Neural cell (in vitro differentiated cells): ENCODE data around the gene JAKMIP3. TPM values are rescaled to one million over a fixed set of nuclear protein-coding genes. Genes with fewer than 3 reads are reported as not detected.

Experiments used
- H2AFZ ChIP-seq: fragments of 200-600, 300-800 bp; sonication (generic), shearing (Covaris generic); 2 replicates; pipeline ENCODE4 v1.6.0; 2014; ENCODE audit warnings: low read depth, mild to moderate bottlenecking, antibody characterized with exemption, low read length, moderate library complexity
- H3F3A ChIP-seq: fragments of 200-600 bp; shearing (Covaris generic); 2 replicates; pipeline ENCODE4 v1.6.1; 2016; ENCODE audit warnings: mild to moderate bottlenecking, moderate library complexity, mixed read lengths, antibody characterized with exemption, low read length; ENCODE audit not compliant: insufficient read depth, poor library complexity, severe bottlenecking
- H3K27ac ChIP-seq: fragments of 200-600, 300-800 bp; sonication (generic), shearing (Covaris generic); 2 replicates; pipeline ENCODE4 v1.5.1; 2014; ENCODE audit warnings: mild to moderate bottlenecking, low read length, moderate library complexity
- H3K27me3 ChIP-seq: fragments of 300-800, 200-600 bp; sonication (generic), shearing (Covaris generic); 2 replicates; pipeline ENCODE4 v1.6.0; 2014; ENCODE audit warnings: mild to moderate bottlenecking, low read depth, low read length, moderate library complexity; ENCODE audit not compliant: insufficient read depth
- H3K36me3 ChIP-seq: fragments of 300-800, 200-600 bp; sonication (generic), shearing (Covaris generic); 2 replicates; pipeline ENCODE4 v1.5.1; 2014; ENCODE audit warnings: mild to moderate bottlenecking, antibody characterized with exemption, low read length, moderate library complexity; ENCODE audit not compliant: insufficient read depth
- H3K4me2 ChIP-seq: fragments of 300-800, 200-600 bp; sonication (generic), shearing (Covaris generic); 2 replicates; pipeline ENCODE4 v1.6.0; 2014; ENCODE audit warnings: mild to moderate bottlenecking, low read length
- H3K4me3 ChIP-seq: fragments of 300-800, 200-600 bp; sonication (generic), shearing (Covaris generic); 2 replicates; pipeline ENCODE4 v1.5.1; 2014; ENCODE audit warnings: mild to moderate bottlenecking, low read length, moderate library complexity
- H3K79me2 ChIP-seq: fragments of 200-600 bp; shearing (Covaris generic); replicated peaks from 2 replicates; pipeline ENCODE4 v1.6.0; 2014; ENCODE audit warnings: mild to moderate bottlenecking, low read length, moderate library complexity; ENCODE audit not compliant: insufficient read depth
- H3K9ac ChIP-seq: fragments of 300-800, 200-600 bp; sonication (generic), shearing (Covaris generic); 2 replicates; pipeline ENCODE4 v1.6.1; 2016; ENCODE audit warnings: mild to moderate bottlenecking, low read length, mixed read lengths
- H3K9me2 ChIP-seq: fragments of 200-600 bp; shearing (Covaris generic); 2 replicates; pipeline ENCODE4 v1.6.1; 2016; ENCODE audit warnings: mild to moderate bottlenecking, low read length, mixed read lengths; ENCODE audit not compliant: insufficient read depth
- H3K9me3 ChIP-seq: fragments of 200-600, 300-800 bp; sonication (generic), shearing (Covaris generic); 2 replicates; pipeline ENCODE4 v1.6.1; 2016; ENCODE audit warnings: mild to moderate bottlenecking, mixed run types, low read length, moderate library complexity, mixed read lengths
- H4K20me1 ChIP-seq: fragments of 200-600 bp; shearing (Covaris generic); 2 replicates; pipeline ENCODE4 v1.6.1; 2016; ENCODE audit warnings: mild to moderate bottlenecking, mixed run types; ENCODE audit not compliant: insufficient read depth
- EP300 ChIP-seq: fragments of 450-650 bp; conservative IDR thresholded peaks from 2 replicates; pipeline ENCODE4 v1.6.1; 2014; ENCODE audit warnings: antibody characterized with exemption, mild to moderate bottlenecking, moderate library complexity; ENCODE audit not compliant: poor library complexity, severe bottlenecking
- EZH2 ChIP-seq: fragments of 200-600, 300-800 bp; shearing (Covaris generic), sonication (generic); IDR thresholded peaks from 2 replicates; pipeline ENCODE4 v1.6.1; 2014; ENCODE audit warnings: antibody characterized with exemption, low read length, borderline replicate concordance, mild to moderate bottlenecking; ENCODE audit not compliant: insufficient read depth, poor library complexity, severe bottlenecking
- MXI1 ChIP-seq: fragments of 450-650 bp; conservative IDR thresholded peaks from 2 replicates; pipeline ENCODE4 v1.6.1; 2014; ENCODE audit warnings: antibody characterized with exemption, mild to moderate bottlenecking; ENCODE audit not compliant: poor library complexity, severe bottlenecking
- POLR2AphosphoS5 ChIP-seq: IDR thresholded peaks from 2 replicates; pipeline ENCODE4 v1.6.1; 2012
- RAD21 ChIP-seq: fragments of 450-650 bp; conservative IDR thresholded peaks from 2 replicates; pipeline ENCODE4 v1.6.1; 2014; ENCODE audit warnings: antibody characterized with exemption, mild to moderate bottlenecking, moderate library complexity
- SMC3 ChIP-seq: fragments of 450-650 bp; conservative IDR thresholded peaks from 2 replicates; pipeline ENCODE4 v1.6.1; 2014; ENCODE audit warnings: antibody characterized with exemption, mild to moderate bottlenecking, moderate library complexity; ENCODE audit not compliant: poor library complexity
- TAF1 ChIP-seq: IDR thresholded peaks from 2 replicates; pipeline ENCODE4 v1.6.1; 2012; ENCODE audit warnings: low read depth
- polyA plus RNA-seq: library from polyadenylated mRNA; depleted of rRNA; stranded (reverse); fragments of >200 nt; gene quantifications from 2 replicates; pipeline ENCODE4 v1.2.3, GENCODE V29; 2014
- TF ChIP-seq, protein P1 (sequence below): fragments of 450-650 bp; IDR thresholded peaks from 2 replicates; pipeline ENCODE4 v1.5.1; 2014; ENCODE audit warnings: antibody characterized with exemption, mild to moderate bottlenecking, moderate library complexity; ENCODE audit not compliant: poor library complexity, severe bottlenecking
- TF ChIP-seq, protein P2 (sequence below): IDR thresholded peaks from 2 replicates; pipeline ENCODE4 v1.6.1; 2012; ENCODE audit warnings: borderline replicate concordance

Gene JAKMIP3
- polyA plus RNA-seq, 1 donor from 2014 or later: 5.1 TPM

DNA sequence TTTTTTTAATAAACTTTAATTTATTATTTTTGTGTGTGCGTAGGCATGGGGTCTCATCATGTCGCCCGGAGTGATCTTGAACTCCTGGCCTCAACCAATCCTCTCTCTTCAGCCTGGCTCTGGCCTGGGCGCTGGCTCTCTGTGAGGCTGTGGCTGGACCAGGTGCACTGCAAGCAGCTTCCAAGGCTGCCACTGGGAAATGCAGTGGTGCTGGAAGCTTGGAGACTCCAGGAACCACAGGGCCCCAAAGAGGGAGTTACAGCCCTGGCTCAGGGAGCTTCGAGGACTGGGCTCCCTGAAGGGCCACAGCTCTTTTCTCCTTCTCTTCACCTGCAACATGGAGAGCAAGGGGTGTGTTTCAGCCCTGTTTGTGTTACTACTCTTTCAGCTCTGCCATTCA lies 47.3 kb upstream of the JAKMIP3 start:
- H2AFZ ChIP-seq: no peak overlapping the region
- H3K79me2 ChIP-seq: no peaks in the 10 kb centered on the region
- no peak overlapping the region for H3K4me2 ChIP-seq
- TF ChIP-seq EP300: no peak
- no peak for TF ChIP-seq EZH2
- no peak for TF ChIP-seq POLR2AphosphoS5
- no peak for TF ChIP-seq SMC3
- TF ChIP-seq MXI1: no peak
- no peak for TF ChIP-seq RAD21
- TF ChIP-seq TAF1: no peak
- TF ChIP-seq, protein P1, sequence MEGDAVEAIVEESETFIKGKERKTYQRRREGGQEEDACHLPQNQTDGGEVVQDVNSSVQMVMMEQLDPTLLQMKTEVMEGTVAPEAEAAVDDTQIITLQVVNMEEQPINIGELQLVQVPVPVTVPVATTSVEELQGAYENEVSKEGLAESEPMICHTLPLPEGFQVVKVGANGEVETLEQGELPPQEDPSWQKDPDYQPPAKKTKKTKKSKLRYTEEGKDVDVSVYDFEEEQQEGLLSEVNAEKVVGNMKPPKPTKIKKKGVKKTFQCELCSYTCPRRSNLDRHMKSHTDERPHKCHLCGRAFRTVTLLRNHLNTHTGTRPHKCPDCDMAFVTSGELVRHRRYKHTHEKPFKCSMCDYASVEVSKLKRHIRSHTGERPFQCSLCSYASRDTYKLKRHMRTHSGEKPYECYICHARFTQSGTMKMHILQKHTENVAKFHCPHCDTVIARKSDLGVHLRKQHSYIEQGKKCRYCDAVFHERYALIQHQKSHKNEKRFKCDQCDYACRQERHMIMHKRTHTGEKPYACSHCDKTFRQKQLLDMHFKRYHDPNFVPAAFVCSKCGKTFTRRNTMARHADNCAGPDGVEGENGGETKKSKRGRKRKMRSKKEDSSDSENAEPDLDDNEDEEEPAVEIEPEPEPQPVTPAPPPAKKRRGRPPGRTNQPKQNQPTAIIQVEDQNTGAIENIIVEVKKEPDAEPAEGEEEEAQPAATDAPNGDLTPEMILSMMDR: no peak
- TF ChIP-seq, protein P2, sequence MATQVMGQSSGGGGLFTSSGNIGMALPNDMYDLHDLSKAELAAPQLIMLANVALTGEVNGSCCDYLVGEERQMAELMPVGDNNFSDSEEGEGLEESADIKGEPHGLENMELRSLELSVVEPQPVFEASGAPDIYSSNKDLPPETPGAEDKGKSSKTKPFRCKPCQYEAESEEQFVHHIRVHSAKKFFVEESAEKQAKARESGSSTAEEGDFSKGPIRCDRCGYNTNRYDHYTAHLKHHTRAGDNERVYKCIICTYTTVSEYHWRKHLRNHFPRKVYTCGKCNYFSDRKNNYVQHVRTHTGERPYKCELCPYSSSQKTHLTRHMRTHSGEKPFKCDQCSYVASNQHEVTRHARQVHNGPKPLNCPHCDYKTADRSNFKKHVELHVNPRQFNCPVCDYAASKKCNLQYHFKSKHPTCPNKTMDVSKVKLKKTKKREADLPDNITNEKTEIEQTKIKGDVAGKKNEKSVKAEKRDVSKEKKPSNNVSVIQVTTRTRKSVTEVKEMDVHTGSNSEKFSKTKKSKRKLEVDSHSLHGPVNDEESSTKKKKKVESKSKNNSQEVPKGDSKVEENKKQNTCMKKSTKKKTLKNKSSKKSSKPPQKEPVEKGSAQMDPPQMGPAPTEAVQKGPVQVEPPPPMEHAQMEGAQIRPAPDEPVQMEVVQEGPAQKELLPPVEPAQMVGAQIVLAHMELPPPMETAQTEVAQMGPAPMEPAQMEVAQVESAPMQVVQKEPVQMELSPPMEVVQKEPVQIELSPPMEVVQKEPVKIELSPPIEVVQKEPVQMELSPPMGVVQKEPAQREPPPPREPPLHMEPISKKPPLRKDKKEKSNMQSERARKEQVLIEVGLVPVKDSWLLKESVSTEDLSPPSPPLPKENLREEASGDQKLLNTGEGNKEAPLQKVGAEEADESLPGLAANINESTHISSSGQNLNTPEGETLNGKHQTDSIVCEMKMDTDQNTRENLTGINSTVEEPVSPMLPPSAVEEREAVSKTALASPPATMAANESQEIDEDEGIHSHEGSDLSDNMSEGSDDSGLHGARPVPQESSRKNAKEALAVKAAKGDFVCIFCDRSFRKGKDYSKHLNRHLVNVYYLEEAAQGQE: no peak
- H3K9me3 ChIP-seq: no peaks in the 10 kb centered on the region
- no peaks in the 10 kb centered on the region for H3F3A ChIP-seq
- H3K9ac ChIP-seq: no peak overlapping the region
- H4K20me1 ChIP-seq: no peaks in the 10 kb centered on the region
- H3K27me3 ChIP-seq: peaks cover under 1% of the 10 kb centered on the region
- no peaks in the 10 kb centered on the region for H3K9me2 ChIP-seq
- no peak overlapping the region for H3K27ac ChIP-seq
- no peak overlapping the region for H3K4me3 ChIP-seq
- H3K36me3 ChIP-seq: no peaks in the 10 kb centered on the region

DNA sequence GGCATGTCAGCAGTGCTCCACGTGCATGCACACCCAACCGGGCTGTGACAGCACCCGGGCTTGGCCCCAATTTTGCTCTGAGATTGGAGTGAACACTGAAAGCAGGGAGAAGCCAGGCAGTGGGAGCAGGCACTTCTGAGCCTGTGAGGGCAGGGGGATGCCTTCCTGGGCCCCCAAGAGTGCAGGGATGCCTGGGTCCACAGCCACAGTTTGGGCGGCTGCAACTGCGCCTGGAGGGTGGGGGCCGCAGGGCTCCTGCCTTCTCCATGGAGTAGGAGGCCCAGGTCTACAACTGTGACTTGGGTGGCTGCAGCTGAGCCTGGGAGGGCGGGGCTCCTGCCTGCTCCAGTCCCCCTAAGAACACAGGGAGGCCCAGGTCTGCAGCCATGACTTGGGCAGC lies 46.4 kb upstream of the JAKMIP3 start:
- TF ChIP-seq EP300 (no peak), SMC3 (no peak), TAF1 (no peak), POLR2AphosphoS5 (no peak), EZH2 (no peak), MXI1 (no peak), RAD21 (no peak)
- TF ChIP-seq, protein P1: no peak
- TF ChIP-seq, protein P2: no peak
- no peaks in the 10 kb centered on the region for H3K36me3 ChIP-seq
- no peaks in the 10 kb centered on the region for H3K9me2 ChIP-seq
- no peak overlapping the region for H3K27ac ChIP-seq
- H3K79me2 ChIP-seq: no peaks in the 10 kb centered on the region
- no peaks in the 10 kb centered on the region for H3F3A ChIP-seq
- no peaks in the 10 kb centered on the region for H3K9me3 ChIP-seq
- H2AFZ ChIP-seq: no peak overlapping the region
- H3K27me3 ChIP-seq: peaks cover 5% of the 10 kb centered on the region
- no peak overlapping the region for H3K9ac ChIP-seq
- H4K20me1 ChIP-seq: no peaks in the 10 kb centered on the region
- H3K4me3 ChIP-seq: no peak overlapping the region
- no peak overlapping the region for H3K4me2 ChIP-seq
